HG02852 (cell line): ENCODE data around the gene ERICH6.
"Not testable (repeated sequence)": the region's sequence is repeated elsewhere in the genome, so short reads cannot be mapped to it uniquely, and the experiment has no call there.

Source experiments
- ATAC-seq: cut with Tn5 transposase; IDR thresholded peaks from one replicate; pipeline ENCODE4 v1.9.1; 2021; ENCODE audit warnings: mild to moderate bottlenecking, moderate library complexity; ENCODE audit not compliant: unreplicated experiment

ERICH6 gene

DNA sequence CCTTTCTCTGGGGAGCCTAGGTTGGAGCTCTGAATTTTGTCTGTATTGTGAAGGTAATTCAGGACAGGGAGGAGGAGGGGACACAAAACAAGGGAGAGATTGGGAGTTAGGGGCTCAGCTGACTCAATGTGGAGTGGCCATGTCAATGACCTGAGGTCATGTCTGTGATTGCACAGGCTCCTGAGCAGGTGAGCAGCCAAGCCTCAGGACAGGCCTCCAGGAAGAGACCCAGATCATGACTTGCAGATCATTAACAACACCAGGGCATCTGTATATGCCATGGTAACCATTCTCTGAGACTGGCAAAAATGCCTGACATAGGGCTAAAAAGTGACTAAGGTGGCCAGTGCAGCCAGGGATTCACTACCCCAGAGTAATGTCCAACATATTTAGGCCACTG is 20.9 kb downstream of the ERICH6 start:
- no peak for ATAC-seq

DNA sequence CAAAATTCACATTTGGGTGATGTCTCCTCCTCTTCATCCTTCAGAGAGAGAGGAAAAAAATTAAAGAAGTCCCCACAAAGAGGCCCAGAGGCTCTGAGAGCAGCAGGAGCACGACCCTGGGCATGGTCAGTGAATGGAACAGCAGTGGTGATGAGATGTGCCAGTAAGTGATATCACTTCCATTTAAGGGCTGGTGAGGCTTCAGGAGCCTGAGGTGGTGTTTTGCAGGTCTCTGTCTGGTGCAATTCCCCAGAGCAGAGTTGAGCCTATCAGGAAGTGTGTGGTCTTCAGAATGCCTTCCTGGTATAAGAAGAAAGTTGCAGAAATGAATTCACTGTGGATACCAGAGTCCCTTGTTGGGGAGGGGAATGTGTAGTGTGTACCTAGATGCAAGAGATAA is 21.4 kb downstream of the ERICH6 start:
- ATAC-seq, result no peak

DNA sequence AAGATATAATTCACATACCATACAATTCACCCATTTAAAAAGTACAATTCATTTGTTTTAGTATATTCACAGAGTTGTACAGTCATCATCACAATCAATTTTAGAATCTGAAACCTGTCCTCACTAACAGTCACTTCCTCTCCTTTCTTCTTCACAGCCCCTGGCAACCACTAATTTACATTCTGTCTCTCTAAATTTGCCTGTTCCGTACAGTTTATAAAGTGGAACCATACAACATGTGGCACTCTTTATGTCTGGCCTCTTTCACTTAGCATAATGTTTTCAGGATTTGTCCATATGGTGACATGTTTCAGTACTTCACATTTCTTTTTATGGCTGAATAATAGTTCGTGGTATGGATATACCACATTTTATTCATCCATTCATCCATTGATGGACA is 22.7 kb downstream of the ERICH6 start:
- ATAC-seq, result peak; percentile 98

DNA sequence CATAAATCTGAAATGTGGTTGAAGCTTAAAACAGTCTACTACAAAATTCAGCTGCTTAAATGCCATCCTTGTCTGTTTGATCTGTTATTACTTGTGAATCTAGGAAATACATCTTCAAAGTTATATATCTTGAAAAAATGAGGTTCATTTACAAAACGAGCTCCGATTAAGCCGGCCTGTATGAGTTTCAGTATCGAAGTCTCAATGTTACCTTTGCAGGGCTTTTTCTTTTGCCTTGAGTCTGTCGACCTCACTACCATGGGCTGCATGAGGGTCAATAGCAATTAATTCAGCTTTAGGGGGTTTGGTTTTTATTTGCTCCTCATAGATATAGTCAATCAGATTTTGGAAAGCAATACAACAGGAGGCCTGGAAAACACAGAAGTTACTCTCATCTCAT is 23.2 kb downstream of the ERICH6 start:
- no peak for ATAC-seq

DNA sequence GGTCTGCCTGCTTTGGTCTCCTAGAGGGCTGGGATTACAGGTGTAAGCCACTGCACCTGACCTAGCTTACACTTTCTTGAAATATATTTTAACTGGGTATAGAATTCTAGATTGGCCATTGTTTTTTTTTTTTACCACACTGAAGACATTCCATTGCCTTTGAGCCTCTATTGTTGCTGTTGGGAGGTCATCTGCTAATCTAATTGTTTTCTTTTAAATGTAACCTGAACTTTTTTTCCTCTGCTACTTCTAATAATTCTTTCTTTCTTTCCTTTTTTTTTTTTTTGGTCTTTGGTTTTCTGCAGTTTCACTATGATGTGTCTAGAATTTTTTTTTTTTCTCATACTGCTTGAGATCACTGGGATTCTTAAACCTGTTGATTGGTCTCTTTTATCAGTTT is 28.1 kb downstream of the ERICH6 start:
- ATAC-seq, result no peak

DNA sequence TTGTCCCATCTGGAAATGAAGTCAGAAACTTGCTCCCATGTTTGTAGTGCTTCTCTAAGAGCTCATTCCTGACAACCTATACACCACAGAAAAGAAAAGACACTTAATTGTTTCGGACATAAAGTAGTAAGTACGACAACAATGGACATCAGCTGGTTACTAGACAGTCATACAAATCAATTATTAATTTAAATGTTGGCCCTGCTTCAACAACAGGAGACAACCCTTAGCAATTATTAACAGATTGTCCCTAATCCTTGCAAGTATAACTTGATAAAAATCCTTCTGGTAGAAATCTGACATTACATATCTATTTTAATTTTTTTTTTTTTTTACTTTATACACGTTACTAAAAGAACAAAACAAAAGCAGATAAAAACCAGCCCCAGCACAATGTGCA is 29.8 kb downstream of the ERICH6 start:
- ATAC-seq, result no peak

DNA sequence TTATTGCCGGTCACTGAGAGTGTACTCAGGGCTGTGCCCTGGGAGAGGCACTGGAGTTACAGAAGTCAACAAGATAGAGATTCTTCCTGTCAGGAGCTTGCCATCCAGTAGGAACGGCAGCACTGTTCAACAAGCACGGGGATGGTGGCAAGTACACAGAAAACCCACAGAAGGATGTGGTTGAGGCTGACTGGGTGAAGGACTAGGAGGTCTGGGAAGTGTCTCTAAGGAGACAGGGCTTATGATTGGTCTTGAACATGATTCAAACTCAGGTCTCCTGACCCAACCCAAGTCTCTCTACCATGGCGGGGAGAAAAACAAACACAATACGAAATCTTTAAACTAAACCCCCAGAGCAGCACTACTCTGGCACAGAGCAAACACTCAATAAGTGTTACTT is 37.6 kb downstream of the ERICH6 start:
- ATAC-seq, result no peak

DNA sequence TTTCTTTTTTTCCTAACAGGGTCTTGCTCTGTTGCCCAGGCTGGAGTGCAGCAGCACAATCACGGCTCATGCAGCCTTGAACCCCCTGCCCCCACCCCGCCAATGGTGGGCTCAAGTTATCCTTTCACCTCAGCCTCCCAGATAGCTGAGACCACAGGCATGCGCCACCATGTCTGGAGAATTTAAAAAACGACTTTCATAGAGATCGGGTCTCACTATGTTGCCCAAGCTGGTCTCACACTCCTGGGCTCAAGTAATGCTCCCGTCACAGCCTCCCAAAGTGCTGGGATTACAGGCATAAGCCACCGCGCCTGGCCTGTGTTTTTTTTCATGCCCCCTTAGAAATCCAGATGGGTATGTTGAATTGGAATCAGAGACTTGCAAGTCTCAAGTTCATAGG is 40.3 kb downstream of the ERICH6 start:
- no peak for ATAC-seq

DNA sequence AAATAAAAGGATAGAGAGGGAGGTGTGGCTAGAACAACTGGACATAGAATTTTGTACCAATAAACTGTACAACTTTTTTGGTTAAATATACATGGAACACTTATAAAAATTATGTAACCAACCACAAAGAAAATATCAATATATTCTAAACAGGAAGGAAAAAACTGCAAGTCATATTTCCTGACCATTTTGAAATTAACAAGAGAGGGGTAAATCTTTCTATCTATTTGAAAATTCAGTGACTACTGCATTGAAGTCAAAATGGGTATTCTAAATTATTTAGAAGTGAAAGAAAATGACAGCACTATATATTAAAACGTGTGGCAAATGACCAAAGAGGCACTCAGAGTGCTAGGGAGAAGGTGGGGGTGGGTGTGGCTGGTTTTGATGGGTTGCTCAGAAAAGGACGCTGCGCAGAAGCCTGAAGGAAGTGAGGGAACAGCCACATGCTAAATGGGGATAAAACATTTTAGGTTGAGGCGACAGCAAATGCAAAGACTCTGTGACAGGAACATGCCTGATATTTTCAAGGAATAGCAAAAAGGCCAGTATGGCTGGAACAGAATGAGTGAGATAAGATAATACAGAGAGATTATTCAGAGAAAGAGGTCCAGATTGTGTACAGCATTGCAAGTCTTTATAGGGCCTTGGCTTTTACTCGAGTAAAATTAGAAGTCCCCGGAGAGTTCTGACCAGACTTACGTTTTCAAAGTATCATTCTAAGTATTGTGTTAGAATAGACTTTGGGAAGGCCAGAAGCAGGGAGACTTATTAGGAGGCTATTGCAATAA is 41.1 kb downstream of the ERICH6 start:
- no peak for ATAC-seq

DNA sequence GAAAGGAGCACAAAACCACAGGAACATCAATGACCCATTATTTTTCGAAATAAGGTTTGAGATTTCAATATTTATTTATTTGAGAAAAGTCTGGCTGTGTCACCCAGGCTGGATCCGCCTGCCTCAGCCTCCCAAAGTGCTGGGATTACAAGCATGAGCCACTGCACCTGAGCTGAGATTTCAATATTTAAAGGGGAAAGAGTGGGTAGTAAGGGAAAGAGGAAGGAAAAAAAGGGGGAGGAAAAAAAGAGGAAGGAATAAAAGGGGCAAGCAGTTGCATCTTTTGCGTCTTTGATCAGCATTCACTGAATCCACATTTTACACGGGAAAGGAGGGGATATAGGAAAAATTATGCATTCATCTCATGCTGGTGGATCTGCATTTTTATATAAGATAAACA is 47.4 kb downstream of the ERICH6 start:
- no peak for ATAC-seq

DNA sequence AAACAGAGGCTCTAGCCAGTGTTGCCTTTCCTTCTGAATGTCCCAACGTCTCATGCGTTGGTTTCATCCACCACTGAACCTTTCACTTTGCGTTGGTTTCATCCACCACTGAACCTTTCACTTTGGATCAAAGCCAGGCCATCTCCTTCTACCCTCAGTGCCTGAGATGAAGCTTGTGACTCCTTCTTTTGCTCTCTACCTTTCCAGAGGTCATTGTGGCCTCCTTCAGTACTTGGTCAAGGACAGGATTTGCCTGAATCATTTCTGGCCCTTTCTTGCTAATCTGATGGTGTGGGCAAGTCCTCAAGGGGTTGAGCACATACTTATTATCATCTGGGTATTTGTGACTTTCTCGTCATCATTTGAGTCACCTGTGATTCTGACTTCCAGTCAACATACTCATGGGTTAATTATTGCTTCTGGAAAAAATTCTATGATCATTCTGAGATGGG is 50.6 kb downstream of the ERICH6 start:
- peak; percentile 80 for ATAC-seq

DNA sequence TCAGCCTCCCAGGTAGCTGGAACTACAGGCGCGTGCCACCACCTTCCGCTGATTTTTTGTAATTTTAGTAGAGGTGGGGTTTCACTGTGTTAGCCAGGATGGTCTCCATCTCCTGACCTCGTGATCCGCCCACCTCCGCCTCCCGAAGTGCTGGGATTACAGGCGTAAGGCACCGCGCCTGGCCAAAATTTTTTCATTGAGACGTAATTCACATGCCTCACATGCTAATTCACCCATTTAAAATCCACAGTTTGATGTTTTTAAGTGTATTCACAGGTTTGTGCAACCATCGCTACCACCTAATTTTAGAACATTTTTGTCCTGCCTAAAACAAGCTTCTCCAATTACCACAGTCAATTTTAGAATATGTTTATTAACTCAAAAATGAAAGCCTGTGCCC is 63.5 kb downstream of the ERICH6 start:
- ATAC-seq, result no peak

DNA sequence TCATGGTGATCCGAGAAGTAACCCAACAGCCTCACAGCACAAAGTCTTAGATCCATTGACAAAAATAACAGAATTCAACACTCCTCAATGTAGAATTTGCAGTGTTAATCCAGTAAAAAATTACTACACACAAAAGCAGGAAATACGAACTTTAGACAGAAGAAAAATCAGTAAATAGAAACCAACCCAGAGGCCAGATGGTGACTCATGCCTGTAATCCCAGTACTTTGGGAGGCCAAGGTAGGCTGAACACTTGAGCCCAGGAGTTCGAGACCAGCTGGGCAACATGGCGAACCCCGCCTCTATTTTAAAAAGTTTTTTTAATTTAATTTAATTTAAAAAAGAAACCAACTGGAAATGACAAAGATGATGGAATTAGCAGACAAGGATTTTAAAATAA is 64.5 kb downstream of the ERICH6 start:
- no peak for ATAC-seq

DNA sequence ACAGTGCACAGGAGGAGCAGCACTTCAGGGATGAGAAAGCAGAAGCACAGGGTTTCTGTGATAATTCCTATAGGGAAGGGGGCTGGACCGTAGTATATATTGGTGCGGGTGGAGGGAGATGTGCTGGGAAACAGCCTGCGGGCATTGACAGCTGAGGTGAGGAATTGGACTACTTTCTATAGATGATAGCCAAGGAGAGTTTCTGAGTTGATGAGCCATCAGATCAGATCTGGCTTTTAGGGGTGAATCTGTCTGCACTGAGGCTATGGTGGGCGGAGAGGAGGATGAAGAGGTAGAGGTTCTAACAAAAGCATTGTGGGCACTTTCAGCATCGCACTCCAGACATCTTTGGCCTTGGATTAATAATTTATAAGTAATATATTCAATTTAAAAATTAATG is 67.5 kb downstream of the ERICH6 start:
- no peak for ATAC-seq

DNA sequence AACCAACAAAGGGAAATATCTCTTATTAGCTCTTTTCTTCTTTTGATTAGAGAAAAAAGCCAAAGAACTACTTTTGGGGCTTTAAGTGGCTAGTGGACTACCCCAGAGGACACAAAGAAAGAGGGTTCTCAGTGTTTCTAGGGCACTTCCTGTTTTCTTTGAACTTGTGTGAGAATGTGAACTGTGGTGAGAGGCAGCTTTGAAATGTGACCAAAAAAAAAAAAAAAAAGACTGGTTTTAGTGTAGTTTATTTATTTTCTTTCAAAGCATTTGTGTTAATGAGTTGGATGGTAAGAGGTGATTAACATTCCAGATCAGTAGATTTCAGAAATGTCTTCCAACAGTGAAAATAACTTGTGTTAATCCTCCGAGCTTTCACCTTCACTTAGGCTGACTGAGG is 68.2 kb downstream of the ERICH6 start:
- ATAC-seq, result peak; percentile 83

DNA sequence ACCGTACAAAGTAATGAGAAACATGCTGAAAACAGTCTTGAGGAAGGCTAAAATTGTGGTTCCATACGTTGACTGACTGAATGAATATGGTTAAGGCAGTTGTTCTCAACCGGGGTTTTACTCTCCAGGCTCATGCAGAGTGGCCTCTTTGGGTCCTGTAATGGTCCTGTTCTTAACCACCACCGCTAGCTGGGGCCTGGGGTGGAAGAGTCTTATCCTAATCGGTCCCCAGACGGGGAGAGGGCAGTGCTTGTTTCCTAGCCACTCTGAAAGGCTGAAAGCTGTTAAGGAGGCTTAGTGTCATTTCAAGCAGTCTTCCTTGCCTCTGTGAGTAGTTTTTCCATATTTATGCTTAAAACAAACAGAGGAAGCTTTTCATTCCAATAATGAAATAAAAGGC is 68.6 kb downstream of the ERICH6 start:
- no peak for ATAC-seq

DNA sequence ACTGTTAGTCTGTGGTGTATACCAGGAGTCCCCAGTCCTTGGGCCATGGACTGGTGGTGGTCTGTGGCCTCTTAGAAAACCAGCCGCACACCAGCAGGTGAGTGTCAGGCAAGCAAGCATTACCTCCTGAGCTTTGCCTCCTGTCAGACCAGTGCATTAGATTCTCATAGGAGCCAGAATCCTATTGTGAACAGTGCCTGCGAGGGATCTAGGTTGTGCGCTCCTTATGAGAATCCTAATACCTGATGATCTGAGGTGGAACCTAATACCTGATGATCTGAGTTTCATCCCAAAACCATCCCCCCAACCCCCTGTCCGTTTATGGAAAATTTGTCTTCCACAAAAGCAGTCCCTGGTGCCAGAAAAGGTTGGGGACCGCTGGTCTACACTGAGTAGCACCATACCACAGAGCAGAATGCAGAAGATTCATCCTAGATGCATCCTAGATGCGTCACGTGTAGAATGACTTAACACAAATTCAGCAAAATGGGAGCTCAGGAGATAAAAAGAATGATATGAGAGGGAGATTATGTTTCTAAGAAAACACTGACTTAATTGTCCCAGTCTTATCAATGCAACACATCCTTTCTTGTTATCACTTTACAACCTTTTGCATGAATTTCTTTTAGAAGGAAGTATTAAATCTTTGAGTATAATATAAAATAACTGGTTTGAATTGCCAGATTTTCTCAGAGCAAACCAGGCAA is 72.1 kb downstream of the ERICH6 start:
- ATAC-seq, result no peak

DNA sequence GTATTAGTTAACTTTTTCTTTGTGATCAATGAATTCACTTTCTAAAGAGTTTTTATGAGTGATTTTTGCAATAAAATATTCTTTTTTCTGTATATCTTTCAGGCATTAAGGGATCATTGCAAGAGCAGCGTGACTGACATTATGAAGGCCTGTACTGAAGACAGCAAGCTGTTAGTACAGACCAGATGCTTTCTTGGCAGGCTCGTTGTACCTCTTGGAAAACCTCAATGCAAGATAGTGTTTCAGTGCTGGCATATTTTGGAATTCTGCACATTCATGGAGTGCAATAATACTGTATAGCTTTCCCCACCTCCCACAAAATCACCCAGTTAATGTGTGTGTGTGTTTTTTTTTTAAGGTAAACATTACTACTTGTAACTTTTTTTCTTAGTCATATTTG is 76.2 kb downstream of the ERICH6 start:
- ATAC-seq, result no peak

DNA sequence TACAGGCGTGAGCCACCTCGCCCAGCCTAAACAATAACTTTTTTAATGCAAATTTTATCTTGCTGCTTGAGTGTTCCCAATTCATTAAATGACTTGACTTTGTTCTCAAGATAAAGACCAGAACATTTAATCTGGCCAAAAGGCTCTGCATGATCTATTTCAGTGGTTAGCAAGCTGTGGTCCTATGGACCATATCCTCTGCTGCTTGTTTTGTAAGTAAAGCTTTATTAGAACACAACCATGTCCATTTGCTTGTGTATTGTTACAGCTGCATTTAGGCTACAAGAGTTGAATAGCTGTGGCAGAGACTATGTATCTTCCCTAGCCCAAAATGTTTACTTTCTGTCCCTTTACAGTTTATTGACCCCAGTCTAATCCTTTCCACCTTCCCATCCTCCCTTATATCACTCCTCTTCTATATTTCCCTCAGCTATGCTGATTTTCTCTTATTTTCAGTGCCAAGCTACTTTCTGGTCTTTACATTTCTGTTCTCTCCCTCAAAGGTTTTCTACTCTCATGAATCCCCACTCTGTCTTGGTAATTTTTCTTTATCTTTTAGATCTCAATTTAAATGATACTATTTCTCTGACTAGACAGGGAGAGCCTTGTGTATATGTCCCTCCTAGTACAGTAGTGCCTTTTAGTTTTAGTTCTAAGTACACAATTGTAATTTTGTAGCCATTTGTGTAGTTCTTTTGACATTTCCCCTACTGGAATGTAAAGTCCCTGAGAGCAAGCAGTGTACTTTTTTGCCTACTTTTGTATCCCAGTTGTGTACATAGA is 77.4 kb downstream of the ERICH6 start:
- no peak for ATAC-seq

DNA sequence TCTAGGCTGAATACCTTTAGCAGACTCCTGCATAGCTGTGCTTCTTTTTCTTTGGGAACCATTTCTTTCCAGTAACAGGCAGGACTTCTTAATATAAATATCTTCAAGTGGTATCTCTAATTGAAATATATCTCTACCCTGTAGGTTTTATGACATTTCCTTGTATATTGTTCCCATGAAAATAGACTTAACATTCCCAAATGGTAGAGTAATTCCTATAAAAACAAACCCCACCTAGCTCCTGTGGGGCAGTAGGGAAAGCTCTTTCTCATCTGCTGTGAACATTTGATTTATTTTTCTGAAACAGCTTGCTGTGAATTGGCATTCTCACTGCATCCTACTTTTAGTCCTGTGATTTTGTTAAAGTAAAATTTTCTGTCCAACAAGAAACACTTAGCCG is 79.8 kb downstream of the ERICH6 start:
- ATAC-seq, result no peak

DNA sequence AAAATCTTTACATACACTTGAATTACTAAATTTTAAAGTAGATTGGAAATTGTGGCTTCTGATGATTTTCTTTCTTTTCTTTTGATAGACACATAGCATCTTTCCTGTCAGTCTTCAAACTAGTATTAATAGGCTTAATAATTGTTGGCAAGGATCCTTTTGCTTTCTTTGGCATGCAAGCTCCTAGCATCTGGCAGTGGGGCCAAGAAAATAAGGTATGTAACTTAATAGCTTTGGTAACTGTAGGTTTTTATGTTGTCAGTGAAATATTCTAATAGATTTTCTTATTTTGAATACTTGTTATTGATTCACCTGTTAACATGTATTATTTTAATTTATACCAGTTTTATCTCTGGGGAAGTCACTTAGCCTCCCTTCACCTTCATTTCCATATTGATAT is 80.8 kb downstream of the ERICH6 start:
- not testable (repeated sequence) for ATAC-seq
